DLD1 (cell line): ENCODE measurements around the gene HOPX.
"Not testable (repeated sequence)": the region's sequence is repeated elsewhere in the genome, so short reads cannot be mapped to it uniquely, and the experiment has no call there.

ENCODE experiments used
- in situ Hi-C: cut with HindIII; loops from 2 replicates; pipeline ENCODE4 v1.10.0; 2017; ENCODE audit warnings: low sequenced_read_pairs

Gene HOPX

DNA sequence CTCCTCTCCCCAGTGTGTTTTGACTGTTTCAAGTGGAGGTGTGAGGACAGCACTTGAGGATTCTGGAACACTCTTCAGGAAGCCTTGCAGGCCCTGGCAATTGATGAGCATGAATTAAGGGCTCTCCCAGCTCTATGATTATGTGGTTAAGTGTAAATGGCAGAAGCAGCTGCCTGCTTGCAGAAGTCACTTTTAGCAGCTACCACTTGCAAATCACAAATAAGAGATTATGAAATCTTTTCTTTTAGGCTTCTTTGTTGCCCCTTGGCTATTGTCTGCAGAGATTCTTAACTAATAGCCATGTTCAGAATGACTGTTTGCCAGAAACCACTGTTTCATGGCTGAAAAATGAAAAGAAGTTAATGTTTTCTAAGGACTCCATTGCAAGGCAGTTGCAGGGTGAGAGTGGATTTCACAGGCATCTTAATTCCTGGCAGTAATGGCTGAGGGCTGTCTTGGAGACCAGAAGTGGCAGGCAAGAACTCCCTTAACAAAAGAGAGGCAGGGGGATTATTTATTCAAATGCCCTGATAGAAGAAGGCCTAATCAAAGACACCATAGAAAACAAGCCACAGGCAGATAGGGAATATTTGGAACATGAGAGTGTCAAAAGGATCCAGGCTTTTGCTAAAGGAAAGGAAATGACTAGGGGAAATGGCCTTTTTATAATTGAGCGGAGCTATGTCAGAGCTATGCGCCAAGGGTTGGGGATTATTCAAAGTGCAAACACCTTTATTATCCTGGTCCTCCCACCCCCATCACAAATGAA, 8.3 kb upstream of the HOPX start:
- in situ Hi-C loops, result no loop called here

DNA sequence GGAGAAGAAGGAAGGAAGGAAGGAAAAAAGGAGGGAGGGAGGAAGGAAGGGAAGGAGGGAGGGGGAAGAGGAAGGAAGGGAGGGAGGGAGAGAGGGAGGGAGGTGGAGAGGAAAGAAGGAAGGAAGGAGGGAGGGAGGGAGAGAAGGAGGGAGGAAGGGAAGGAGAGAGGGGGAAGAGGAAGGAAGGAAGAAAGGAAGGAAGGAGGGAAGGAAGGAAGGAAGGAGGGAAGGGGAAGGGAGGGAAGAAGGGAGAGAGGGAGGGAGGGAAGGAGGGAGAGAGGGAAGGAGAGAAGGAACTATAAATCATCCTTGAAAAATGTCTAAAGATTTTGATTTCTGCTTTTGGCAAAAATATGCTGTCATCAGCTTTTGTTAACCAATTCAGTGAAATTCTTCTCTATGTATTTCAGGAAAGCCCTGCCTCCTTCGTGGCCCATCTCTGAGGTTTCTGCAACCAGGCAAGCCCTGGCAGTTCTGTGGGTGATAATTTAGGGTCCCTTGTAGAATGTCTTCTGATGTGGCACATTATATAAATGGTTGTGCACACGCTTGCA, 7.1 kb upstream of the HOPX start:
- in situ Hi-C loops, result no loop called here

DNA sequence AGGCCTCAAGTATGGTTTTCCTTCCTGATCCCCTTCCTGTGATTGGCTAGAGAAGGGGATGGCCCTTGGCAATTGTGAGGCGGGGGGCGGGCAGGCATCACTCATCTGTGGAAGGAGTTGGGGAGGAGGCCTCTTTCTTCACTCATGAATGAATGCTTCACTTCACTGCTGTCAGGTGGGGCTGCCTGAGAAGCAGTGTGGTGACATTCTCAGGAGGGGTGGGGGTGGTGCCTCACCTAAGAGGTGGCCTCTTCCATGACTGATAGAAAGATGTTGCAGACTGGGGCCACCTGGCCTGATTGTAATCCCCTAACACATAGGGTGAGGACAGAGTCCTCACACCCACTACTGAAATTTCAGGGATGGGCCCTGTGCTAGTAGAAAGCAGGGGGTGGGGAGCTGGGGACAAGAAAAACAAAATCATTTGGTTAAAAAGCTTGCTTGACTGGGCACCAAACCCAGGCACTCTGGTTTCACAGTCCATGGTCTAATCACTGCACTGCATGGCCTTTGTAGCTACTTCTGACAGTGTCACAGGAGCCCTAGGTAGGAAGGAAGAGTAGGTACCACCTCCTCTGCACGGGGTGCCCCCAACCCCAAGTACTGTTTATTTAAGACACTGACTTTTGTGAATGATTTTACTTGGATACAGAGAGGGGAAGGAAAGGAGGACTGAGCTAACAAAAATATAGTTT, 5.6 kb upstream of the HOPX start:
- in situ Hi-C loops, result no loop called here

GRCh38 chr4:56684320-56685050, 3.4 kb upstream of the HOPX start:
- in situ Hi-C loops, result no loop called here

DNA sequence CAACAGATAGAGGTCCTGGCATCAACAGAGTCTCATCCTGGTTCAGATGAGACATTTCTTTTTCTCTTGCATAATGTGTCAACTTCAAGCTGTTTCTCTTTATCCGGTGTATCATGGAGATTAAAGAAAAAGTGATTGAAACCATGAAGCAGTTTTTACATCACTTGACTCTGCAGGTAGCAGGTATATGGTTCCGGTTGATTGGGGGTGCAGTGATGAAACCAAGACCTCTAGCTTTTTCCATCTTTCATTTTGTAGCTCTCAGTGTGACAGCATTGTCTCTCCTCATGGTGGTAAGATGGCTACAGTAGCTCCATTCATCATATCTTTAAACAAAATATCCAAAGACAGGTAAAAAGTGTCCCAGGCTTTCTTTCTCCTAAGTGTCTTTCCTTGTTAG, 2.4 kb upstream of the HOPX start:
- in situ Hi-C loops, result no loop called here

DNA sequence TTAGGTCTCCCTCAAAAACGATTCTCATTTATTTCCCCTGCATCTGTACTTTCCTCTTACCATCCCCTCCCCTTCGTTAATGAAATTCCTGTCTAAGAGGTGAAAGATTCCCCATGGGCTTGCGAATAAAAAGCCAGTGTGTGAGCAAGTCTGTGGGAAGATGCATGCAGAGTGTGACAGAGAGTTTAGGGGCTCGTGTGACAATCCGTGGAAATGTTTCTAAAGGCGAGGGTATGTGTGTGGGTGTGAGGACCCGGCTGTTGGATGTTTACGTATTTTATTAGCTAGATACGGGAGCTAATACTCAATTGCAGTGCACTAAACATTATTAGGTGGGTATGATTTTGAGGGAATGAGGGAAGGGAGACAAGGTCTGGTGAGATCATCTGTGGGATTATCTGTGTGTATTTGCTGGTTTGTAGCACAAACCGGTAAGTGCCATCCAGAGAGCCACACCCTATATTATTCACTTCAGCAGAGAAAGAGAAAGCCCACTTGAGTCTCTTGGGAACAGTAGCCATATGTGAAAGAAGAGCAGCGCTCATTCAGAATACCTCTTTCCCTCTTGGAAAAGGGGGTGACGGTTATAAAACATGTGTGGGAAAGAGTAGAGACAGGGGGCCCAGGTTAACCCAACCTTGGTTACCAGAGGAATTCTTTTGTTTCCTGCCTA, 893 bp upstream of the HOPX start:
- in situ Hi-C loops, result no loop called here

DNA sequence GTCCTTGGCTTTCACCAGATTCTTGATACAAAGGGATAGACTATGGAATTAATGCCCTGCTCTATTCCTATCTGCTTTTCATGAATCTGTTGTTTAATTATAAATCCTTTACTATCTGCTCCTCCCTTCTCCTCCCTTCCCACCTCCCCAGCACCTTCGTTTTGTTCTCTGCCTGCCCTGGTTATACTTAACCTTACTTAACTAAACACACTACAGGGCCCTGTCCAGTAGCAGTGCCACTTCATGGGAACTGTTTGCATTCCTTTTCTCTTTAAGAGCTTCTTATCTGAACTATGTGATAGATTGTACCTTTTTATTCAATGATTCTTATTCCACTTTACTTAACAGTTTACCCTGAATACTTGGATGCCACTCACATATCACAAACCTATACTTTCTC, 830 bp downstream of the HOPX start:
- in situ Hi-C loops, result no loop called here

DNA sequence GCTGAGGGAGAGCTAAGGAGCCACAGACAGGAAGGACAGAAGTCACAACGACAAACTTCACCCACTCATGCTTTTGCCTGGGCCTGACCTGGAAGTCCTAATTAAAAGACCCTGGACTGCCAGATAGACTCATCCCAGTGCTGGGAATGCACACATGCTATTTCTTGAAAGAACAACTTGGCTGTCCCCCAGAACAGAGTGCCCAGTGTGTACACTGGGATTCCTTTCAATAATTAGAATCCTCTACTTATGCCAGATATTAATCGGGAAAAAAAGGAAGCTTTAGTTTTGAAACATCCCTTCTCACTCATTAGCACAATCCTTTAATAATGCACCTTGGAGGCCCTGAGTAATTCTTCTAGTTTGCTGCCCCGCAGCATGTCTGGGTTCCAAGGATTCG, 3.4 kb downstream of the HOPX start:
- in situ Hi-C loops, result no loop called here

DNA sequence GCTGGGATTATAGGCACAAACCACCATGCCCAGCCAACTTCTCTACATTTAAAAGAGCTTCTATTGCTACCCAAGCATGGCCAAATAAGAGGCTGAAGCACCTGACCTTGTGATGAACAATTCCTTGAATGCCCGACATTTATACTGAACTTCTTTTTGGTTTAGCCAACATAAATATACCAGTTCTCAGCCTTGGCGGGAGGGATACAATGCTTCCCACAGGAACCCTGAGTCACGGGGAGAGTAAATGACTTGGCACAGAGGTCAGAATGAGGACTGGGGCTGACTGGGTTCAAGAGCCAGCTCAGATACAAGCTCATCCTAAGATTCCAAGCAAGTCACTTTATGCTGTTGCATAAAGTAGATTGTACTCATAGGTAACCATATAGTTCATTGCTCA, 6.1 kb downstream of the HOPX start:
- in situ Hi-C loops, result no loop called here

- in situ Hi-C loops, result no loop called here
Observed at GRCh38 chr4:56671860-56672259, 9.2 kb downstream of the HOPX start.

GRCh38 chr4:56671373-56671772, 9.7 kb downstream of the HOPX start:
- in situ Hi-C loops, result no loop called here

- in situ Hi-C loops, result no loop called here
Observed at GRCh38 chr4:56668267-56668666, 12.8 kb downstream of the HOPX start.

- in situ Hi-C loops, result not testable (repeated sequence)
Observed at GRCh38 chr4:56667396-56667795, 13.7 kb downstream of the HOPX start.

DNA sequence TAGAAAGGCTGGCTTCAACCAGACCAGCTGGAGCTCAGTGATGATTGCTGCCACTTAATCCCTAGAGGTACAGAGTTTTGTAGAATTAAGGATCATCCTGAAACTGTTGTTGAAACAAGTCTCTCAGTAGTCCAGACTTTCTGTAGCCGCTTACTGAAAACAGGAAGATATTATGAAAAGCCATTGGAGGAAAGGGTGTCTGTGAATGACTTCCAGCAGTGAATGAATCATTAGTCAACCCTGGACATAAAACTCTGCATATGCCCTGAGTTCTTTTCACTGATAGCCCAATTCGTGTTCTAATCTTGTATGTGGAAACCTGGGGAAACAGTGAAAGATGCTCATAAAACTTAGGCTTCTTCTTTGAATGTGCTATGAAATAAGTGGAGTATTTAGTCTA, 14.8 kb downstream of the HOPX start:
- in situ Hi-C loops, result no loop called here

DNA sequence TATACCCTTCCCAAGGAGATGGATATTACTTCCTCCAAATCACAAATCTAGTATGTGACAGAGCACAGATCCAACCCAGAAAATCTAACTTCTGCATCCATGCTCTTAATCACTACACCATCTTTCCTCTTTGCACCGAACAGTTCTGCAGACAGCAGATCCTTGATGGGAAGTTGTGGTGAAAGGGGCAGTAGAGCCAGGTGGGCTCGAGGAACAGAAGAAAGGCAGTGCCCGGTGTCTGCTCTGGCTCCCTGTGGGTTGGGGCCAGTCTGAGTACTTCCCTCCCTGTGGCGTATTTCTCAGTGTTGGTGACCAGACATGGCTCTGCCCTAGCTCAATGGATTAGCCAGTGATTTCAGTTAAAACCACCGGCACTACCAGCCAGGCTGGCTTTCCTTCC, 15.3 kb downstream of the HOPX start:
- in situ Hi-C loops, result no loop called here

DNA sequence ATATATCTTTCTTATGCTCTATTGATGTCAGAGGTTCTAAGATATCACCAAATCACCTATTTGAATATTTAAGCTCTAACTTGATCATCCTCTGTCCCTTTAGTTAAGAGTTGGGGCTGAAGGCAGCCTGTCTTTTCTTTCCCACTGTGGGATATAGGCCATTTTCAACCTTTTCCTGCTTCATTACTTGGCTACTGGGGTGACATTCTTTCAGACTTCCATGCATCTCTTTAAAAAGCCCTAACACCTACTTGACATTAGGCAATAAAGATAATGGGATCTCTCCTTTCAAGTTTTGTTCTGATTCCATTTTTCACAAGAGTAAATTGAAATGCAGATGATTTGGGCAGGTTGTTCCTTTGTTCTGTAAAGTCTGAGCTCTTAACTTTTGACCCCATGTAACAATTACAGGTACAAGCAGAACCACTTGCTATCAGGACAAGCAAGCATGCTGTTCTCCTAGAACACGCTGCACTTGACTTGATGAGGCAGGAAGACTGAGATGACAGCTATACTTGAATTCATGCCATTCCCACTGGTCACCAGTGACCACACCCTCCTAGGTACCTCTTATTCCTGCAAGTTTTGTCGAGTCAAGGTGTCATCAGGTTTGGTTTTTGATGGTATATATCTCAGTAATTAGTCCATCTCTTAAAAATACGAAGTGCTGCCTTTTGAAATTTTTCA, 18.2 kb downstream of the HOPX start:
- in situ Hi-C loops, result no loop called here

GRCh38 chr4:56659946-56660345, 21.1 kb downstream of the HOPX start:
- in situ Hi-C loops, result no loop called here

GRCh38 chr4:56658528-56658927, 22.6 kb downstream of the HOPX start:
- in situ Hi-C loops, result no loop called here

DNA sequence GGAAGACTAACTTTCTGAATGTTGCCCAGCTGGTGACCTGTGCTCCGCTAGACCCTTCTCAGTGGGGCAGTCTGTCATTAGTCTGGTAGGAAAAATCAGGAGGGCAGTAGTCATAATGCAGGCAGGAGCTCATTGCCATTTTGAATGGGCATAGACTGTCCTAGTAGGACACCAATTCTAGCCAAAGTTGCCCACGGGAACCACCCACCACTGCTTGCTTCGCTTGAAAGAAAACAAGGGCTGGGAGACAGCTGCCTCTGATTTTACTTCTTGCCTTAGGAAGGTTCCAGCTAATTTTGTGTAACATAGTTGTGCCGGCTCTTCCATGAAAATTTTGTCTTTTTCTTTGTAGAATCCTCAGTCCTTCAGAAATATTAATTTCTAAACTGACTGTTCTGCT, 23.3 kb downstream of the HOPX start:
- in situ Hi-C loops, result no loop called here

- in situ Hi-C loops, result no loop called here
Observed at GRCh38 chr4:56657128-56657527, 24.0 kb downstream of the HOPX start.

DNA sequence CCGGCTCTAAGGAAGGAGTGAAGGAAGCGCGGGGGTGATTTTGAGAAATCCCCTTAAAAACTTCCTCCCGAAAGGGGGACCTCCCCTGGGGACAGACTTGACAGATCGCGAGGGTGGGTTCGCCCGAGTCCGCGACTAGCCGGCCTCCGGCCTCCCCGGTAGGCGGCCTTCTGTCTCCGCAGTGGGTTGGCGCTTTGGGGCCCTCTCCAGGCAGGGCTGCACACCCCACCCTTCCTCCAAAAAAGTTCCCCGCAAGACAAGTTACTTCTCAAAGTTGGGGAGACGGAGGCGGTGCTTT, 24.8 kb downstream of the HOPX start:
- in situ Hi-C loops, result no loop called here
